HEK293T (cell line): Measurements from ENCODE around the gene VAV1.

Experiments used
- BHLHE40 ChIP-seq: fragments of 450-650 bp; IDR thresholded peaks from 2 replicates; pipeline ENCODE4 v1.6.1; 2016; ENCODE audit warnings: mild to moderate bottlenecking, moderate library complexity, borderline replicate concordance
- ELF4 ChIP-seq: fragments of 450-650 bp; IDR thresholded peaks from 2 replicates; pipeline ENCODE4 v1.6.1; 2017; ENCODE audit warnings: antibody characterized with exemption
- FOXA1 ChIP-seq: fragments of 450-650 bp; IDR thresholded peaks from 2 replicates; pipeline ENCODE4 v1.6.1; 2016; ENCODE audit warnings: mild to moderate bottlenecking
- FOXK2 ChIP-seq: fragments of 450-650 bp; IDR thresholded peaks from 2 replicates; pipeline ENCODE4 v1.6.1; 2016; ENCODE audit warnings: mild to moderate bottlenecking
- L3MBTL2 ChIP-seq: fragments of 450-650 bp; conservative IDR thresholded peaks from 2 replicates; pipeline ENCODE4 v1.6.1; 2016; ENCODE audit warnings: mild to moderate bottlenecking
- NFRKB ChIP-seq: fragments of 450-650 bp; IDR thresholded peaks from 2 replicates; pipeline ENCODE4 v1.6.1; 2016; ENCODE audit warnings: mild to moderate bottlenecking, moderate library complexity
- ZNF384 ChIP-seq: fragments of 450-650 bp; IDR thresholded peaks from 2 replicates; pipeline ENCODE4 v1.6.1; 2016

- TF ChIP-seq ZNF384 (no peak), FOXK2 (no peak), FOXA1 (no peak), BHLHE40 (no peak), NFRKB (no peak), ELF4 (no peak), L3MBTL2 (no peak)
Observed at GRCh38 chr19:6779206-6779605, 6.7 kb downstream of the VAV1 start.
